NCI-H1092 (cell line): ENCODE data around the gene SOS2.
A peak's percentile ranks its signal among the peaks of the same experiment; 100 is the strongest.

ENCODE experiments used
- DNase-seq: peaks from one replicate; lab custom pipeline; 2025; lab: John Stamatoyannopoulos, UW

The SOS2 gene

DNA sequence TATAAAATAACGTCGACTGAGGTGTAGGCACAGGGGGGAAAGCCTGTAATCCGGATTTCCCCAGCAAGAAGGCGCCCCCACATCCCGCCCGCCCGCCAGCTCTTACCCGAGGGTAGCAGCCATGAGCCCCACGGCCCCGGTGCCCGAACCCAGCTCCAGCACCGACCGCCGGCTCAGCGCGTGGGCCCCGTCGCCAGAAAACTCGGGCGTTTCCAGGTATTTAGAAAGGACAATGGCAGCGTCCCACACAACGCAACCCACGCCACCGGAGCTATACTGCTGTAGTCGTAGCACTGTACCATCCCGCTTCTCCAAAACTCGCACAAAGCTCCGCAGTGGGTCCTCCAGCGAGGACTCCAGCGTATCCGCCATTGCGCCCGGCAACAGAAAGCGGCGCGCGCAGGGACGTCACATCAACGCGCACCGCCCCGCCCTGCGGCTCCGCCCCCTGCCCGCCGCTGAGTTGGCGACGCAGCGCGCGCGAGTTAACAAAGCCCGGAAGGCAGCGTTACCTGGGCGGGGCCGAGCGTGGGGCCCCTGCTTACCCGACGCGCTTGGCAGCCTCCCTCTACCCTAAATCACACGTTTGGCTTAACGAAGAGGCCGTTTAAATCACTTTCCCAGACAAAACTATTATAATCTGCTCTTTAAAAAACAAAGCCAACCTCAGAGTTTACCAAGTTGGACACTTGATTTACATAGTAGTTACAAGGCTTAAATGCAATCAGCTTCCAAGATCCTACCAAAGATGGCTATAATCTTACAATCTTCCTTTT is 115.0 kb downstream of the SOS2 start, which contains the start of gene VCPKMT:
VCPKMT (minus strand) TSS at position 392 of the 776 bp plus-strand sequence; CDS start at position 372, 20 bp downstream.
- DNase-seq = peak; percentile 94

DNA sequence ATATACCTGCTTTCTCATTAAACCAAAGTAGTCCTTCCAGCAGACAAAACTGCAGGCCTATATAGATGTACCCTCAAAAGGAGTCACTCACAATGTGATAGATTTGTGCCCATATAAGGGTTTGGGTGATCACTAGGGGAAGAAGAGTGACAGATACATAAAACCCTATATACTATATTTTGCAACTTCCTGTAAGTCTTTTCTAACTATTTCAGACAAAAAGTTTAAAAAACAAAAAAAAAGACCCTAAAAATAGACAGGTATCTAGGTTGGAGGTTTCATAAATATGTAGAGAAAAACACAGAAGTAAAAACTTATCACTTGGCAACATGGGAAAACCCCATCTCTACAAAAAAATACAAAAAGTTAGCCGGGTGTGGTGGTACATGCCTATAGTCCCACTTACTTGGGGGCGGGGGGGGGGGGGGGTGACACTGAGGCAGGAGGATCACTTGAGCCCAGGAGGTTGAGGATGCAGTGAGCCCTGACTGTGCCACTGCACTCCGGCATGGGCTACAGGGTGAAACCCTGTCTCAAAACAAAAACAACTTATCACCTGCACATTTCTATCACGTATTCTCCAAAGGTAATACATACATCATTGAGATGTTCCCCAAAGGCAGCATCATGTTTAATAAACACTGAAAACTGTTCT is 117.9 kb downstream of the SOS2 start:
- no peak for DNase-seq

DNA sequence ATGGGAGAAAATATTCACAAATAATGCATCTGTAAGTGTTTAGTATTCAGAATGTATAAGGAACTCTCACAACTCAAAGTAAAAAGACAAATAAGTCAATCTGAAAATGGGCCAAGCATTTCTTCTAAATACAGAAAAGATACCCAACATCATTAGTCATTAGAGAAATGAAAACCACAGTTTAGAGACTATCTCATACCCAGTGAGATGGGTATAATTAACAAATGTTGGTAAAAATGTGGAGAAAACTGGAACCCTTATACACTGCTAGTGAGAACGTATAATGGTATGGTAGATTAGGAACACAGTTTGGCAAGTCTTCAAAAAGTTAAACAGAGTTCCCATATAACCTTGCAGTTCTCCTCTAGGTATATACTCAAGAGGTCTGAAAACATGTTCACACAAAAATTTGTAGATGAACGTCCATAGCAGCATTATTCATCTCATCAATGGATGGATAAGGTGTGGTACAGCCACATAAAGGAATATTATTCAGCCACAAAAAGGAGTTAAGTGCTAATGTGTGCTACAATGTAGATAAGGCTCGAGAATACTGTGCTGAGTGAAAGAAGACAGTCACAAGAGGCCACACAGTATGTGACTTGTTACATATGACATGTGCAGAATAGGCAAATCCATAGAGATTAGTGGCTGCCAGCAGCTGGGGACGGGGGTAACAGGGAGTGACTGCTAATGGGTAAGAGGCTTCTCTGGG is 120.9 kb downstream of the SOS2 start:
- DNase-seq = no peak

DNA sequence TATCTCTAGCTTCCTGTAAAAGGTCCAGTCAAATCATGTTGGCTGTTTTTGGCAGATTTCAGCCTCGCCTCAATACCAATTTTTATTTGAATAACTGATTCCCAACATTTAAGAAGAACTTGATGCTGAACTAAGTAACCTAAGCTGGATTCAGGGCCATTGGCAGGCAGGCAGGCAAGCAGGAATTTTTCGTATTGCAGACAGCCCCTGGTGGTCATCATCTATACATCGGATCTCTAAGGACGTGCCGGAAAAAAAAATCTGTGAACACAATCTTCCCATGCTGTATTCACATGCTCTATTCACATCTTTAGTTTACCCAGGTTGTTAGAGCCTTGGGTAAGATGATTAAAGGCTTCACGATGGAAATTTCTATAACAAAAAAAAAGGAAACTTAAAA is 122.0 kb downstream of the SOS2 start:
- no peak for DNase-seq

DNA sequence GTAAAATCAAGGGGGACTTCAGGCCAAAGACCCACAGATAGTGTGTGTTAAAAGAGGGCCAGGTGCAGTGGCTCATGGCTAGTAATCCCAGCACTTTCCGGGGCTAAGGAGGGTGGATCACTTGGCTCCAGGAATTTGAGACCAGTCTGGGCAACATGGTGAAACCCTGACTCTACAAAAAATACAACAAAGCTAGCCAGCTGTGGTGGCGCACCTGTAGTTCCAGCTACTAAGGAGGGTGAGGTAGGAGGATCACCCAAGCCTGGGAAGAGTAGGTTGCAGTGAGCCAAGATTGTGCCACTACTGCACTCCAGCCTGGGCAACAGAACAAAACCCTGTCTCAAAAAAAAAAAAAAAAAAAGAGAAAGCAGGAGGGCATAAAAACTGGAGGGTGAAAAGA is 123.5 kb downstream of the SOS2 start:
- DNase-seq = no peak

DNA sequence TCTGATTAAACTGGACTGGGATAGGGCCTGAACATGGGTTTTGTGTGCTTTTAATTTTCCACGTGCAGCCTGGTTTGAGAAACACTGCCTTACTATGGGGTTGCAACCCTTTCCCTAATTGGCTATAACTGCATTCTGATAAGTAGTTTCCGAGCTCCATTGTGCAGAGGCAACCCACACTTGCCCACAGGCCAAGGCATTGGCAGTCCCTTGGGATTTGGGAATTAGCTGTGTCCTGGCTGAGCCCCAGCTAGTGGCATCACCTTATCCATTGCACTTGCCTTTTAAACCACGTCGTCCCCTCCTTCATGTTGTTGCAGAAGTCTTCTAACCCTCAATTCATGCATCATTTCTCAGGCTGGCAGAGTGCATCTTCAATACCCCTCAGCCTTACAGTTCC is 125.2 kb downstream of the SOS2 start:
- no peak for DNase-seq

DNA sequence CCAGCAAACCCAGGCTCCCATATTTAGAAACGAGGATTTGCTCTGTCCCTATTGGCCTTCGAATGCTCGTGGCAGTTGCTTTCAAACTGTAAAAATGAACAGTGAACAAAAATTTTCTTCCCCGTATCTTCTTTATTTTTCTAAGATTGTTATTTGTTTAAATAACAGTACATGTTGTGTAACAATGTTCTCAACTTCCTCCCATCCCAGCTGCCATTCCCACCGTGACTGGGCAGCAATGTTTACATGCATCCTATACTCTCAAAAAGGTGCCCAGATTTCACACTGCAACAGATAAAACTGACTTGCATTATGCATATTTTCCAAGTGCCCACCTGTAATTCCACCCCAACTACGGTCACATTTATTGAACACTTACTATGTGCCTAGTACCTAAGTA is 127.8 kb downstream of the SOS2 start:
- no peak for DNase-seq

DNA sequence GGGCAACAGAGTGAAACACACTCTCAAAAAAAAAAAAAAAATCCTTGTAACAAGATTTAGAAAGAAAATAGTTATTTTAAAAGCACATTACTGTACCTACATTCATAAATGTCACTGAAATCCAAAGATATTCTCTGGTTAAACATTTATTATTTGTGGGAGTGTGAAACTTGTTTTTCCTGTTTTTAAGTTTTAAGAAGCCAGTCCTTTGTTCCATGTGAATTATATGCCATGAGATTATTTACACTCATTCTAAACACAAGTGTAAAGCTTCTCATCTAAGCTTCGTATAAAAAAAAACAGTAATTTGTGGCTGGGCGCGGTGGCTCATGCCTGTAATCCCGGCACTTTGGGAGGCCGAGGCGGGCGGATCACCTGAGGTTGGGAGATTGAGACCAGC is 130.0 kb downstream of the SOS2 start:
- DNase-seq = no peak

DNA sequence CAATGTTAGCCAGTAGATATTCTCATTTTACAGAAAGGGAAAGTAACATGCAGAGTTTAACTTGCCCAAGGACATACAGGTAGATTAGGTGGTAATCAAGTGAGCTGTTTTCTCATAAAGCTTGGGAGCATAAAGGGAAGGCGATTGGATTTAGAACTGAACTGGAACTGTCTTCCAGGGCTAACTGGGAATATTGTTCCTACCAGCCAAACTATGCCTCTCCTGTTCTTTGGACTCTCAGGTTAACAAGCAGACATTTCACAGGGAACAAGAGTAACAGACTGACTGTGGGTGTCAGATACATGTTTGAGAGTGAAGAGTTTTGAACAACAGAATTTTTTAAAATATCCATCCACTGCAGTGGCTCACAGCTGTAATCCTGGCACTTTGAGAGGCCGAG is 130.6 kb downstream of the SOS2 start:
- no peak for DNase-seq

DNA sequence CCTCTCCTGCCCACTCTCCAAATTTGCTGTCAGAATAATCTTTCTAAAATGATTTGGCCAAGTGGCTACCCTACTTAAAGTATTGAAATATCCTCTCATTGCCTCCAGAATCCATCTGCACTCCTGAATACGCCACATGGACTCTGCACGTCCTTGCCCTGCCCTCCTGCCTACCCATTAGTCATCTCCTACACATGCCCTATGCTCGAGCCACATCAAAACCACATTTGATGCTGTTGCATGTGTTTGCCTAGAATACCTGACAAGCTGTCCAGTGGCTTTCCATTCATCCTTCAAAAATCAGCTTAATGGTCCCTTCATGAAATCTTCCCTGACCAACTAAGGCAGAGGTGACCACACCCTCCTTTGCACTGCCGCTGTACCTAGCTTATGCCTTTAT is 132.0 kb downstream of the SOS2 start:
- DNase-seq = no peak

DNA sequence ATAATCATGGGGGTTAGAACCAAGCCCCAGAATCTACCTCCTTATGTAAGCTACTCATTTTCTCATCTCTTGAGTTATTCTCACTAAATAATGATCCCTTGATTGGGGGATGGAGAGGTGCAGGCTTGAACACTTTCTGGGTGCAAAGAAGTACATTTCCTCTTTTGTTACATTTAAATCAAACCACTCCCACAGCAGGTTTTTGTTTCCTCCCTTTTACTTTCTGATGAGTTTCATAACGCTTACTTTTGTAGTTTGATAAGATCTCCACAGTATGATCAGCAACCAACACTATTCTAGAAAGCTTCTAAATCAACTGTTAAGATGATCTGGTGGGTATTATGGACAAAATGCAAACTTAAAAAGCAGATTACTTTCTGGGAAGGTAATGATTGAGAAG is 135.5 kb downstream of the SOS2 start:
- DNase-seq = no peak

DNA sequence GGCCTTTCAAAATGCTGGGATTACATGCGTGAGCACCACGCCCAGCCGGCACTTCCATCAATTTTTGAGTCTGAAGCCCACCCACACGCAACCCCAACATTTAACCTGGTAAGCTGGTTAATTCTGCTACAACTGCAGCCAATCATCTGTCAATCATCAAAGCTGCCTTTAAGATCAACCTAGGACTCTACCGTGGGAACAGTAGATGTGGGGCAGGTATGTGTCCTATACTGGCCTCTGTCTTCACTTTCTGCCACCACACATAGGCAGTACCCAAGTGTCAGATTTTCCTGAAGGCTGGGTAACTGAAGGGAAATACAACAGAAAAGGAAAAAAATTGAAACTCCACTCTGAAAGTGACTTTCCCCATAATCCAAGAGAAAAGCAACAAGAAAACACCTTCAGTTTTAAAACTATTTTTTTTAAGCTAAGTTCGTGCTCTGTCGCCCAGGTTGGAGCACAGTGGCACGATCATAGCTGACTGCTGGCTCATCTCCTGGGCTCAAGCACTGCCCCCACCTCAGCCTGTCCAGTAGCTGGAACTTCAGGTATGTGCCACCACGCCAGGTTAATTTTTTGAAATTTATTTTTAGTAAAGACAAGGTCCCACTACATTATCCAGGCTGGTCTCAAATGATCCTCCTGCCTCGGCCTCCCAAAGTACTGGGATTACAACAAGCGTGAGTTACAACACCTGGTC is 137.2 kb downstream of the SOS2 start:
- no peak for DNase-seq

DNA sequence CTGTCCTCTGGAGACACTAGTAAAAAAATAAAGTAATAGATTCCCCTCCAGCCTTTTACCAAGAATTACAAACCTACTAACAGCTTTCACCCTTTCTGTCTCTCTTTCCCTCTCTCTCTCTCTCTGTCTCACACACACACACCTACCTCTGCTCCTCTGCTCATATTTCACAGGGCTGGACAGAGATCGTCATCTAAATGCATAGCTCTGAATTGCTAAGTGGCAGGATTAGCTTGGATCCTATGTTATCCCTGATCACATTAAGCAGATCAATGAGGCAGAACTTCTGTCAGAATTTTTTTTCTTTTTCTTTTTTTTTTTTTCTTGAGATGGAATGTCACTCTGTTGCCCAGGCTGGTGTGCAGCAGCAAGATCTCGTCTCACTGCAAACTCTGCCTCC is 137.9 kb downstream of the SOS2 start:
- no peak for DNase-seq

DNA sequence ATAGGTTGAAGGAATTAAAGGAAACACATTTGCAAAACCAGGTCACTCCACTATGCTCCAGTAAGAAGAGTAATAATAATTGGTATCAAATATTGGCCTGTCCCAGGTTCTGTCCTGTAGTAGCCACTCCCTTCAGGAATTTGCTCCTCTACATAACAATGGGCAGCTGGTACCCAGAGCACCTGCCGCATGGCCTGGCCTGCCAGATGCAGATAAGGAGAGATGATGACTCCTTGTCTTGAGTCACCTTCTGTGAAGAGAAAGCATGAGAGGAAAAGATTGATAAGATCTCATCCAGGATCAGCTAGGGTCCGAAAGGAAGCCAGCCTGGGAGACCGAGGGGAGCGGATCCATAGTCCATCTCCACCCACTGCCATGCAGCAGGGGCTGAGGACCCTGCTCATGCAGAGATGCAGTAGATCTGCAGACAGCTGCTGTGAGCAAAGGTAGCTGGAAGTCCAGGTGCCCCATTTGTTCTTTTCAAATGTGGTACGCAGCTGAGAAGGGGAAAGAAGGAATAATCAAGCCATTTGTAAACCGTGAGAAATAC is 139.3 kb downstream of the SOS2 start:
- no peak for DNase-seq

DNA sequence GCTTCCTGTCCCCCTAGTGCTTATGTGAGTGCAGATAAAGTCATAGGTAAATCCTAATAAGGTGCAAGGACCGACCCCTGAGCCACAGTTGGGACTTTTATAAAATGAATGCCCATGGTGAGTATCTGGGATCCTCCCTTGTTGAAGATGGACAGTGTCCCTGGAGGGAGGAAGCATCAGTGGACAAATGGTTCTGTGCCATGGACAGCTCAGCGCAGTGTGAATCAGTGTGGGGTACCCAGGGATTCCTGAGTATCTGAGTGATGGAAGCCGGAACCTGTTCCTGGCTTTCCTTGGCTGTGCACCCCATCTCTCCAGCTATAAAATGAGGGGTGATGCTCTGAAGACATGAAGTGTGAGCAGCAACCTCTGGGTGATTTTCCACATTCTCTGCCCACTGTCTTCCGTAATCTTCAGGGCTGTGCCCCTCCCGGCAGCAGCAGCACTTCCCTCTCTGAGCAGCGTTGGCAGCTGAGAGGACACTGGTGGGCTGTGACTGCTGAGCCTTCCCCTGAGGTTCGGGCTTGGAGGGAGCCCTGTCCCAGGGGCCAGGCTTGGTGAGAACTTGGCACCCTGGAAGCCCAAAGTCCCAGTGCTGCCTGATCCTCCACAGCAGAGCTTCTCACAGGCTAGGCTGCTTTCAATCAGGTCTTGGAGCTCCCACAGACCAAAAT is 140.0 kb downstream of the SOS2 start:
- DNase-seq = no peak

DNA sequence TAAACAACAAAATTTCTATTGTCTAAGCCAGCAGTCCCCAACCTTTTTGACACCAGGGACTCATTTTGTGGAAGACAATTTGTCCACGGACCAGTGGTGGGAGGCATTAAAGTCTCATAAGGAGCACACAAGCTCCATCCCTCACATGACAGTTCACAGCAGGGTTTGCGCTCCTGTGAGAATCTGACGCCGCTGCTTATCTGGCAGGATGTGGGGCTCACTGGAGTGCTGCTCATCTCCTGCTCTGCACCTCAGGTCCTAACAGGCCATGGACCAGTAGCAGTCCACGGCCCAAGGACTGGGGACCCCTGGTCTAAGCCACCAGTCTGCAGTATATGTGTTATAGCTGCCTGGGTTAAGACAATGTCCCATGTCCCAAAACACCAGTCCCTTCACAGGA is 142.2 kb downstream of the SOS2 start:
- DNase-seq = no peak

DNA sequence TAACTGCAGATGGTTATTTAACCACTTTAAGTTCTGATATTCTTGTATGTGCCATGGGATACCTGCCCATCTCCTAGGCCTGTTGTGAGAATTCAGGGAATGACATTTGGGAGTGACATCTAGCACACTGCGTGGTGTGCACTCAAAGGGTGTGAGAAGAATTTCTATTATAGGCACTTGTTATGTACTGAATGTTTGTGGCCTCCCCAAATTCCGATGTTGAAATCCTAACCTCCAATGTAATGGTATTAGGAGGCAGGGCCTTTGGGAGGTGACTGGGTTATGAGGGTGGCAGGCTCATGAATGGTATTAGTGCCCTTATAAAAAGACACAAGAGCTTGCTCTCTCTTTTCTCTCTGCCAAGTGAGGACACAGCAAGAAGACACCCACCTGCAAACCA is 142.6 kb downstream of the SOS2 start:
- no peak for DNase-seq

DNA sequence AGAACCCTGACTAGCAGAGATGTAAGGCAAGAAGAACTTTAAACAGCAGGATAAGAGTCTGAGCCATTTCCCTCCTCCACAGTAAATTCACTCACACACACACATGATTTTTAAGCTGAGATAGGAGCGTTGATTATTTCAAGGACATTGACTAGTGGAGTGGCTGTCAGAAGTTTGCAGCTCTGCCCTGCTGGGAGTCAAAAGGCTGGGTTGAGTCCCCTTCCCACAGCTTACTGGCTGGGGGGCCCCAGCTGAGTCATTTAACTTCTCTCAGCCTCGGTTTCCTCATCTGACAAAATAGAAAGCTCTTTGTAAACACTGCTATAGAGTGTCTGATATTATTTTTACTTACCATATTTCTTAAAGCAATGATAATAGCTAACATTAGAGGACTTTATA is 143.3 kb downstream of the SOS2 start:
- DNase-seq = no peak

DNA sequence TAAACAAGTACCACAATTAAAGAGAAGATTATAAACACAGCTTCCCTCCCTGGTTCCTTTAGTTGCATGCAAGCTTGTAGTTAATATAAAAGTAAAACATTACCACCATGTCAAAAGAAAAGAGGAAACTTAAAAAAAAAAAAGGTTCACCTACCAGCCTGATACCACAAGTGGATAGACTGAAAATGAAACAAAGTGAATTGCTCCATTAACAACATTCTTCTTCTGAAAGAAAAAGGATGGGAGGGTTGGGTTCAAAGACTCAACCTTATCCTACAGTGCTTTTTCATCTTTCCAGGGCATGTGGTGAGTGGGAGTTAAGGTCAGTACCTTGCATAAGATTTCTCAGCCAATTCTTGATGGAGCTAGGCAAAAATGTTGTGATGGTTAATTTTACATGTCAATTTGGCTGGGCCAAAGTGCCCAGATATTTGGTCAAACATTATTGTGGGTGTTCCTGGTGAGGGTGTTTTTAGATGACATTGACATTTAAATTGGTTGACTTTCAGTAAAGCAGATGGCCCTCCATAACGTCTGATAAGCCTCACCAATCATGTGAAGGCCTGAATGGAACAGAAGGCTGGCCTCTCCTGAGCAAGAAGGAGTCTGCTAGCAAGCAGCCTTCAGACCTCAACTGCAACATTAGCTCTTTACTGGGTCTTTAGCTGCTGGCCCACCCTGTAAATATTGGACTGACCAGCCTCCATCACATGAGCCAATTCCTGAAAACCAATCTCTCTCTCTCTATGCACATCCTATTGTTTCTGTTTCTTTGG is 143.8 kb downstream of the SOS2 start:
- DNase-seq = no peak

DNA sequence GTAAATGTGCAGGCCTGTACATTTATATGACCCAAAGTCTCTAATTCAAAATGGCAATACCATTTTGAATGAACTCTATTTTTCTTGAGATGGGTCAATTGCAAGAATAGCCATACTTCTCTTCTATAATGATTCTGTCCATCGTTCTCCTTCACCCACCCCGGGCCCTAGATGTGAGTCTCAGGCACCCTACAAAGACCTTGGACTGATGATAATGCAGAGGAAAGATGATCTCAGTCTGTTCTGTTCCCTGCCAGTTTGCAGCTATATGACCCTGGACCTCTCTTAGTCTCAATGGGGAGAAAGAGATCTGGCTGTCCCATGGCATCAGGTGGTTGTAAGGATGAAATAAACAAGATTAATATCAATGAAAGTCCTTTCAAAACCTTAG is 145.1 kb downstream of the SOS2 start:
- DNase-seq = no peak
